ENCODE data around the gene THAP3. TPM values are rescaled to one million over a fixed set of nuclear protein-coding genes. Genes with fewer than 3 reads are reported as not detected.

THAP3 gene
- total and polyA plus RNA-seq, 9 of the 15 experiments (the other 6 are each of a cell fraction or from before 2014, with no cell fraction given), result 1.9 to 31.2 (median 18.2) TPM

DNA sequence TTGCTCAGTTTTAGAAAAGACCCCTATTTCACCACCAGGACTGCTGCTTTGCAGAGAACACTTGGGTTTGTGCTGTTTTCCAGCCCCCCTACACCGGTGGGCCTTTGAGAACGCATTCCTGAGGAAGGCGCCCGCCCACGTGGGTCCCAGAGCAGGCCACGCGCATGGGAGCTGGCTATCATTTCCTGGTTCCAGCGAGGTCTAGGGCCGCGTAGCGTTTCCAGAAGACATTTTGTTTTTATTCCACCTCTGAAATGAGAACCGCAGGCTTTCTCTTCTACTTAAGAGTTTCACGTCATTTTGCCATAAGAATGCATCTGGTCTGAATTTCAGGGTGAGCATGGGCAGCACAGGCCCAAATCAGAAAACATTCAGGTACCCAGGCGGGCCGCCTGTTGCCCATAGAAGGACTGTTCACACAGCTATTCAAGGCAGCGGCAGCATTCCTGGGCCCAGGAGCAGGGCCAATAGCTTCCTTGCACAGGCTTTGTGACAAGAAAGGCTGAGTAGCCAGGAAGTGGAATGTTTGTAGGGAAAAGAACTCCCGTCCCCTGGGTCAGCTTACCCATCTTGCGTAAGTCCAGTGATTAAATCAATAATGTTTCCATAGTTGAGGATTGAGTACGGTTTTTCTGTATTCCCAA, 20.6 kb upstream of the THAP3 start (continued):
- TF ChIP-seq ZBTB40 (IDR thresholded peaks at IDR 0.05) (no peak), ZBTB40 (CRISPR knock-in tag; IDR thresholded peaks at IDR 0.05) (no peak), BCL6 (CRISPR knock-in tag; IDR thresholded peaks at IDR 0.05) (0 out of 2 replicates have a peak, but pooled peaks have one; percentile 48), POLR2H (tag; IDR thresholded peaks at IDR 0.05; ENCODE audit: low read depth) (no peak; the same call in 1 of the 2 replicates), DNMT1 (IDR thresholded peaks at IDR 0.05) (no peak), PHF20 (IDR thresholded peaks at IDR 0.05; ENCODE audit: partially characterized antibody) (peak; percentile 85), EGR1 (conservative IDR thresholded peaks at IDR 0.05) (peak; percentile 83), MYBL2 (IDR thresholded peaks at IDR 0.05; ENCODE audit: low read depth) (no peak), MYBL2 (CRISPR knock-in tag; IDR thresholded peaks at IDR 0.05; ENCODE audit: borderline replicate concordance) (no peak), KLF1 (tag; IDR thresholded peaks at IDR 0.05) (no peak), SIRT6 (IDR thresholded peaks at IDR 0.05; ENCODE audit: low read depth, low read length) (no peak)
- TF ChIP-seq, protein P1, sequence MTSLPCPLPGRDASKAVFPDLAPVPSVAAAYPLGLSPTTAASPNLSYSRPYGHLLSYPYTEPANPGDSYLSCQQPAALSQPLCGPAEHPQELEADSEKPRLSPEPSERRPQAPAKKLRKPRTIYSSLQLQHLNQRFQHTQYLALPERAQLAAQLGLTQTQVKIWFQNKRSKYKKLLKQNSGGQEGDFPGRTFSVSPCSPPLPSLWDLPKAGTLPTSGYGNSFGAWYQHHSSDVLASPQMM (CRISPR knock-in tag; IDR thresholded peaks at IDR 0.05), result no peak
- TF ChIP-seq, protein P2, sequence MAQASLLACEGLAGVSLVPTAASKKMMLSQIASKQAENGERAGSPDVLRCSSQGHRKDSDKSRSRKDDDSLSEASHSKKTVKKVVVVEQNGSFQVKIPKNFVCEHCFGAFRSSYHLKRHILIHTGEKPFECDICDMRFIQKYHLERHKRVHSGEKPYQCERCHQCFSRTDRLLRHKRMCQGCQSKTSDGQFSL (CRISPR knock-in tag; IDR thresholded peaks at IDR 0.05), result no peak
- TF ChIP-seq, protein P2 (tag; IDR thresholded peaks at IDR 0.05), result peak in 1 of 2 experiments; percentile 53; a peak in 1 of 4 replicates
- TF ChIP-seq, protein P3, sequence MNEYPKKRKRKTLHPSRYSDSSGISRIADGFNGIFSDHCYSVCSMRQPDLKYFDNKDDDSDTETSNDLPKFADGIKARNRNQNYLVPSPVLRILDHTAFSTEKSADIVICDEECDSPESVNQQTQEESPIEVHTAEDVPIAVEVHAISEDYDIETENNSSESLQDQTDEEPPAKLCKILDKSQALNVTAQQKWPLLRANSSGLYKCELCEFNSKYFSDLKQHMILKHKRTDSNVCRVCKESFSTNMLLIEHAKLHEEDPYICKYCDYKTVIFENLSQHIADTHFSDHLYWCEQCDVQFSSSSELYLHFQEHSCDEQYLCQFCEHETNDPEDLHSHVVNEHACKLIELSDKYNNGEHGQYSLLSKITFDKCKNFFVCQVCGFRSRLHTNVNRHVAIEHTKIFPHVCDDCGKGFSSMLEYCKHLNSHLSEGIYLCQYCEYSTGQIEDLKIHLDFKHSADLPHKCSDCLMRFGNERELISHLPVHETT (CRISPR knock-in tag; conservative IDR thresholded peaks at IDR 0.05 in 1 of 2, IDR thresholded peaks at IDR 0.05 in 1 of 2), result peak in 1 of 2 experiments; percentile 88; a peak in 2 of 4 replicates

Data from K562 (cell line).